GM23248 (cell line): ENCODE results near the gene RPS6KA5.

Experiments used
- EZH2 ChIP-seq: fragments of 200-600 bp; sonication (generic); IDR thresholded peaks from 2 replicates; pipeline ENCODE4 v1.6.1; 2018; ENCODE audit warnings: antibody characterized with exemption, mild to moderate bottlenecking; ENCODE audit not compliant: insufficient read depth, poor library complexity, severe bottlenecking
- EZH2phosphoT487 ChIP-seq: fragments of 200-600 bp; sonication (generic); IDR thresholded peaks from 2 replicates; pipeline ENCODE4 v1.6.1; 2018; ENCODE audit warnings: antibody characterized with exemption, moderate library complexity, mild to moderate bottlenecking, low read depth; ENCODE audit not compliant: insufficient read depth

DNA sequence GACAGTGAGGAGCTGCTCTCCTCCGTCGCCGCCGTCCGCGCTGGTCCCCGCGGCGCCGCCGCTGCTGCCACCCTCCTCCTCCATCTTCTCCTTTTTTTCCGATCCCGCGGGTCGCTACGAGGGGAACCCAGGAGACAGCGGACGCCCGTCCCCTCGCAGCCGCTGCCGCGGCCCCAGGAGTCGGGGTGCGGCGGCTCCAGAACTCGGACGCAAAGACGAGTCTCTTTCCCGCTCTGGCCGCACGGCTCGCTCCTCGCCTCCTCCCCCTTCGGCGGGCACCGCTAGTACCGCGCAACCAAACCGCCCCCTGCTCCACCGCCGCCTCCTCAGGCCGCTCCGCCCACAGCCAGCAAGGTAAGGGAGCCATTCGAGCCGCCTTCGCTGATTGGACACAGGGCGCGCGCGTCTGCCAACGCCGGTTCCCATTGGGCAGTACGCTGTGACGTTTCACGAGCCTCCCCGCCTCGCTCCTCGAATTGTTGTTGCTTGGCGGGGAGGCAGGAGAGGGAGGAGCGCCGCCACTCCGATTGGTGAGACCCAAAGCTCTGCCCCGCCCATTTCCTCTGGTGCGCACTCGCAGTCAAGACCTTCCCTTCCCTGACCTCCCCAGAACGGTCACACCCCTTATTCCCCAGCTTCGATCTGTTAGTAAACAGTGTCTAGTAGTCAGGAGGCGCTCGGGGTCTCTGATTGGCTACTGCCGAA is at the start of gene RPS6KA5:
- TF ChIP-seq EZH2 = no peak
- no peak for TF ChIP-seq EZH2phosphoT487
